ENCODE results near the gene NXF3. TPM values are rescaled to one million over a fixed set of nuclear protein-coding genes. Genes with fewer than 3 reads are reported as not detected.

NXF3 gene
- total RNA-seq, 1 donor, result not detected

Other genes starting within 250 kb of the NXF3 start
- gene RAB40AL, start 155.9 kb downstream of the NXF3 start, total RNA-seq, result 0.43 and 1.3 TPM in 2 replicates
- 1.3 and 2.2 TPM in 2 replicates for gene BEX1, start 29.0 kb downstream of the NXF3 start, total RNA-seq
- gene BEX4, start 122.0 kb upstream of the NXF3 start, total RNA-seq, result 6.0 and 7.1 TPM in 2 replicates
- 108 and 125 TPM in 2 replicates for gene TCEAL8, start 162.0 kb upstream of the NXF3 start, total RNA-seq
- not detected in 2 replicates for gene TCEAL5, start 183.6 kb upstream of the NXF3 start, total RNA-seq
- under 0.01 and 2.3 TPM in 2 replicates for gene BEX2, start 217.8 kb upstream of the NXF3 start, total RNA-seq
- 37.0 and 44.5 TPM in 2 replicates for gene TCEAL7, start 237.1 kb upstream of the NXF3 start, total RNA-seq

Measured in fibroblast of villous mesenchyme (primary cell).